C4-2B (cell line): ENCODE measurements around the gene IRF2BP1.

Experiments used
- CTCF ChIP-seq: fragments of 450-650 bp; conservative IDR thresholded peaks from 2 replicates; pipeline ENCODE4 v1.5.1; 2017; ENCODE audit warnings: mild to moderate bottlenecking
- ZFX ChIP-seq: fragments of 450-650 bp; IDR thresholded peaks from 2 replicates; pipeline ENCODE4 v1.6.1; 2017

- TF ChIP-seq CTCF (no peak), ZFX (no peak)
Measured at GRCh38 chr19:45884682-45885555, 1.0 kb downstream of the IRF2BP1 start.
